HG02678 (cell line): ENCODE data around the gene PITPNM3.

ENCODE experiments used
- ATAC-seq: cut with Tn5 transposase; IDR thresholded peaks from one replicate; pipeline ENCODE4 v1.9.1; 2021; ENCODE audit warnings: mild to moderate bottlenecking, moderate library complexity; ENCODE audit not compliant: unreplicated experiment

PITPNM3 gene

DNA sequence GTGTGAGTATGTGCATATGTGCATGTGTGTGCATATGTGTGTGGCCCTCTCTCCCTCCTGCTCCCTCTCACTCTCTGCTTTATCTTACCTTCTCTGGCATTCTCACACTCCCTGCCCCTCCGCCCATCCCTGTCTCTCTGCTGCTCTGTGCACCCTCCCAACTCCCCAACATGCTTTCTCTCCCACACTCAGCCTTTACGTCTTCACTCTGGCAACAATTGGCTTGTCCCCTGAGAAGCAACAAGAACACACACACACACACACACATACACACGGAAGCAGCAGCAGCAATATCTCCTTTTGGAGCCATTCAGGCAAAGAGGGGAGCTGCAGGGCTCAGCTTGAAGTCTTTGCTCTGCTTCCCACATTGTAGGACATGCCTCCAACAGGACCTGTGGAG, 27.8 kb downstream of the PITPNM3 start:
- ATAC-seq = no peak

- no peak for ATAC-seq
Measured at GRCh38 chr17:6526362-6527152, 29.8 kb downstream of the PITPNM3 start.

GRCh38 chr17:6525731-6526130, 30.6 kb downstream of the PITPNM3 start:
- ATAC-seq = no peak

DNA sequence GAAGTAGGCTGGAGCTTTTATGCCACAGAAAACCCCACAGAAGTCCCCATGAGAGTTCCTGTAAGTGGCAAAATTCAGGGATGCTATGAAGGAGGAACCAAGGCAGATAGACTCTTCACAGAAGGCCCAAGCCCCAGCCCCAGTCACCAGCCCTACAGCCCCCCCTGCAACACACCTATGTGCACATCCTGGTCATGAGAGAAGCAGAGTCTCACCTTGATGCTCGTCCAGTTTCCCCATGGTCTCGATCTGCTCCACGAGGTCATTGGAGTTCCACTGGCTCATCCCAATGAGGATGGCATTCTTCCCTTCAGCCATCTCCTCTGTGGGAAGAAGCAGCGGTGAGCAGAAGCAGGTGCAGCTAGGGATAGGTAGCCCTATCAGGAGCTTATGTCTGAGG, 31.2 kb downstream of the PITPNM3 start:
- ATAC-seq = no peak

GRCh38 chr17:6524520-6524919, 31.8 kb downstream of the PITPNM3 start:
- ATAC-seq = no peak

DNA sequence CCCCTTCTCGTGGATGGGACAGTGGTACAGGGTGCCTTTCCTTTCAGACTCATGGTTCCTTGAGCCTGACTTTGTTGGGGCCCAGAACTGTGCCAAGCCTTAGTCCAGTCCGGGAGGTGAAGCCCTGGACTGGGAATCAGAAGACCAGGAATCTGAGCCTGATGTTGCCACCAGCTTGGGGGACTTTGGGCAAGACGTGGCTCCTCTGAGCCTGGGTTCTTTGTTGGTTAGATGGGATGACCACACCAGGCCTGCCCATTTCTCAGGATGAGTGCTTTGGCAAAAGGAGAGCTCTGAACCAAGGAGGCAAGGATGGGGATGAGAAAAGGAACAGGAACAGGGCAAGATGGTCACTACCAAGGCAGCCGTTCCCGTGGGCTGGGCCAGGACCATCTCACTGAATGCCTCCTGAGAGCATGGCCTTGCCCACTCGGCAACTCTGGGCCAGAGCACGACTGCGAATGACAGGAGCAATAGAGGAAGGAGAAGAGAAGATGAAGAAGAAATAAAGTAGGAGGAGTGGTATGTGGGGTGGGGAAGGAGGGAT, 32.5 kb downstream of the PITPNM3 start:
- no peak for ATAC-seq

- no peak for ATAC-seq
Measured at GRCh38 chr17:6523330-6523729, 33.0 kb downstream of the PITPNM3 start.

- no peak for ATAC-seq
Measured at GRCh38 chr17:6521586-6521985, 34.8 kb downstream of the PITPNM3 start.

- no peak for ATAC-seq
Measured at GRCh38 chr17:6517062-6517461, 39.3 kb downstream of the PITPNM3 start.

DNA sequence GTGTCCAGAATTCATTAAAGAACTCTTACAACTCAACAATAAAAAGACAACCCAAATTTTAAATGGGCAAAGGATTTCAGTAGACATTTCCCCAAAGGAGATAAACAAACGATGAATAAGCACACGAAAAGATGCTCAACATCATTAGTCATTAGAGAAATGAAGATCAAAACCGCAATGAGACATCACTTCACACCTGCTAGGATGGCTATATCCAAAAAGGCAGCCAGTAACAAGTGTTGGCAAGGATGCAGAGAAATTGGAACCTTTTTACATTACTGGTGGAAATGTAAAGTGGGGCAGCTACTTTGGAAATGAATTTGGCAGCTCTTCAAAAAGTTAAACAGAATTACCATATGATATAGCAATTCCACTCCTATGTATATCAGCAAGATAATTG, 42.0 kb downstream of the PITPNM3 start:
- ATAC-seq = no peak

DNA sequence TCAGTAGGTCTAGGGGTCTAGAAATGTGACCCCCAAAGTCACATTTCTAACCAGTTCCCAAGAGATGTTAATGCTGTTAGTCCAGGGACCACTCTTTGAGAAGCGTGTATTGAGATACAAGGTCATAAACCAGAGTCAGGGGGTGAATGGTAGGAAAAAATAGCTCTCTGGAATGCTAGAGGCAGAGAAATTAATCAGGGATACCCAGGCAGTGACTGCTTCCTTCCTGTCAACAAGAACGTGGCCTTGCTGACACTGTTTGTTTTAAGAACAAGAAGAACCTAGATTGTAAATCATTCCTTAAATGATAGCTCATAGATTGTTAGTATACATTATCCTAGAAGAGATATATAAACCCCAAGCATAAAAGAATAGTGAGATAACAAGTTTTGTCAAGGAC, 43.8 kb downstream of the PITPNM3 start:
- ATAC-seq = no peak

- no peak for ATAC-seq
Measured at GRCh38 chr17:6510321-6510977, 45.9 kb downstream of the PITPNM3 start.

GRCh38 chr17:6509921-6510320, 46.4 kb downstream of the PITPNM3 start:
- no peak for ATAC-seq

DNA sequence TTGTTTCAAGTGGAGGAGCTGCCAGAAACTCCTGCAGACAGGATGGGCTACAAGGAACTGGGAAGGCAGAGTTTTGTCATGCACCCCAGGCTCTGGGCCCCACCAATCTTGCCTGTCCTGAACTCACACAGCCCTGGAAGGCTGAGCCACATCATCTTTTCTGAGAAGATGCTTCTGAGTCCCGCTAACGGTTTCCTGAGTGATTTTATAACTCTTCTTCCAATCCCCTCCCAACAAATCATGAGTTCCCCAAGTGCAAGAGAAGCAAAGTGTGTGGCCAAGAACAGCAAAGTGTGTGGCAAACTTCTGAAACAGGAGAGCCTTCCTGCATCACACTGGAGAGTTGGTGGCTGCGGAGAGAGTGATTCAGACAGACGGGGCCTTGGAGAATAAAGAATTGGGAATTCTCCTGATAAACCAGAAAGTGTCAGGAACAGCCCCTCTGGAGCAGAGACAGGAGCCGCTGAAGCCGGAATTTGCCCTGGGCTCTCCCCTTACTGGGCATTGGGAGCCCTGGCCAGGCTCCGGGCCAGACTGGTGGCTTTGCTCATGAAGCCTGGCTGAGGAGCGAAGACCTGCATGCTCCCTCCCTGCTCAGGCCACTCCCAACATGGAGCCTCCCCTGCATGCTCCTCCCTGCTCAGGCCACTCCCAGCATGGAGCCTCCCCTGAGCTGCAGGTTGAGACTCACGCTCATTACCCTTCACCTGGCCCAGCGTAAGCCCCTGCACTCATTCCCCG, 47.2 kb downstream of the PITPNM3 start:
- ATAC-seq = no peak

GRCh38 chr17:6508519-6509030, 47.8 kb downstream of the PITPNM3 start:
- no peak for ATAC-seq

- ATAC-seq = no peak
Measured at GRCh38 chr17:6508016-6508415, 48.3 kb downstream of the PITPNM3 start.

GRCh38 chr17:6507535-6507934, 48.8 kb downstream of the PITPNM3 start:
- no peak for ATAC-seq

DNA sequence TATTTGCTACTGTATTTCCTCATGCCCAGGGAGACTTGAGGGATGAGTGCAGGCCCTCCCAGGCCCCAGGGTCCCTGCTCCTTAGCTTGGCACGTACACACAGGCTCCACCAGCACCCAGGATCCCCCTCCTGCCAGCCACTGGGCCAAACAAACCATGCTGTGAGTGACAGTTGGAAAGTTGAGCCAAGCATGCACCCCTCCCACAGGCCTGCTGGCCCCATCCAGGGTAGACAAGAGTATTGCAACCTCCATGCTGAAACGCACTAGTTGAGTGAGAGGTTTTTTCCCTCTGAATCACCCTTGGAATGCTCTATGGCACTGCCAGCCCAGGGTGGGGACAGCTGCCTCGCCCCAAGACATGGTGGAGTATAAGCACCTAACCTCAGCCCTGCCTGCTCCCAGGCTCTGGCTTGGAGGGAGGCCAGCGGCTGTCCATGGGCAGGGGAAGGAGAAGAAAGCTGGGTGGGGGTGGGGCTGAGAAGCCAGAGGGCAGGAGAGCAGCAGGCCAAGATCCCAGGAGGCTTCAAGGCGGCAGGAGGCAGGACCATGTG, 49.6 kb downstream of the PITPNM3 start:
- ATAC-seq = no peak

DNA sequence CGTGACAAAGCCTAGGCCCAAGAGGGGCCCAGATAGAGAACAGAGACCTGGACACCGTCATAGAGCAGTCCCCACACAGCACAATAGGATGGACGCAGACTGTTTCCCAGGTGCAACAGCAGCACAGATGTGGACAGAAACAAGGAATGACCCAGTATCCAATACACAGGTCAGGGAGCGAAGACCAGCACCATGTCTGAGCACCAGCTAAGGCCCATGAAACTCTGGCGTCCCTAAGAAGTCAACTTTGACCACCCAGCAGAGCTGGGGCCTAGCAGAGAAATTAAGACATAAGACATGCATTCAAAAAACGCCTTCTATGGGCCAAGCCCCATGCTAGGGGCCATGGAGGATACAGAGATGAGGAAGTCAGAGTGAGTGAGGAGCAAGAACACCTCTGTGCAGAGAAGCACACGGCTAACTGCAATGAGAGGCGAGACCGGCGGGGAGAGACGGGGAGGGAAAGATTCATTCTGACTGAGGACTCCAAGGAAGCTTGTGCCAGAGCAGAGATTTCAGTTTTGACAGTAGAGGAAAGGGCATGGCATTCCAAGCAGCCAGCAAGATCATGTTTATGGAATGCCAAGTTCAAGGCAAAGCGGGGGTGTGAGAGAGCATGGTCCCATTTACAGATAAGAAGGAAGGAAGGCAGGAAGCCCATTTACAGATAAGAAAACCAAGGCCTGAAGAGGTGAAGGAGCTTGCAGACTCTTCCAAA, 50.8 kb downstream of the PITPNM3 start:
- ATAC-seq = no peak

DNA sequence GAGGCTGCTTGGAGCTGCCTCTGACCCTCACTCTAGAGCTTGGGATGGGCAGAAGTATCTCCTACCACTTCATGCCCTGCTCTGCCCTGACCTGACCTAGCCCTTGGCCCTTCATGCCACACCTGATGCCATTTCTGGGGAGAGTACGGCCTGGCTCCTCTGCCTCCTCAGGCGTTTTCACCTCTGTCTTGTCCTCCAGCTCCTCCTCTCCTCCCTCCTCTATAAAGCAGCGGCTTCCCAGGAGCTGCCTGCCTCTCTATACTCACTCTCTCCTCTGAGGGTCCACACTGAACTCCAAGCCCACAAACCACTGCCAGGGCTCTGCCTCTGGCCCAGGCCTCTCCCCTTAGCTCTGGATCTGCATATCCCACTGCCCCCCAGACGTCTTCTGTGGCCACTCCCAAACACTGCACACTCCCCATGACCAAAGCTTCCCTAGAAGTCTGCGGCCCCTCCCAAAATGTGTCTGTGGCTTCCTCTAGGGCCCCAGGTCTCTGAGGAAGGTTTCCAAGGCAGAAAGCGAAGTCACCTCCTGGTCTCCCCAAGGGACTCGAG, 52.6 kb downstream of the PITPNM3 start:
- ATAC-seq = no peak
